8988T (cell line): ENCODE data around the gene CKM.
A peak's percentile ranks its signal among the peaks of the same experiment; 100 is the strongest.
"Not testable (repeated sequence)": the region's sequence is repeated elsewhere in the genome, so short reads cannot be mapped to it uniquely, and the experiment has no call there.

Experiments used
- DNase-seq: peaks from one replicate; pipeline ENCODE4 v3.0.0; 2011

Gene CKM

GRCh38 chr19:45348367-45349125 lies 25.9 kb upstream of the CKM start:
- DNase-seq: no peak

GRCh38 chr19:45347570-45348366 lies 25.1 kb upstream of the CKM start:
- no peak for DNase-seq

GRCh38 chr19:45346449-45346848 lies 23.8 kb upstream of the CKM start:
- DNase-seq: no peak

GRCh38 chr19:45345506-45345860 lies 22.8 kb upstream of the CKM start:
- DNase-seq: no peak

GRCh38 chr19:45344621-45345505 lies 22.2 kb upstream of the CKM start:
- no peak for DNase-seq

GRCh38 chr19:45342911-45343310 lies 20.2 kb upstream of the CKM start:
- DNase-seq: no peak

GRCh38 chr19:45340899-45341453 lies 18.3 kb upstream of the CKM start:
- no peak for DNase-seq

GRCh38 chr19:45340232-45340898 lies 17.7 kb upstream of the CKM start, which contains the start of gene KLC3:
Gene KLC3, plus strand, starts transcription at chr19:45340750. Its CDS starts 4,792 bp downstream, at chr19:45345542.
- peak; percentile 70 for DNase-seq

GRCh38 chr19:45339629-45340028 lies 17.0 kb upstream of the CKM start:
- no peak for DNase-seq

- DNase-seq: no peak
These were observed 14.1 kb upstream of the CKM start for GRCh38 chr19:45336696-45337251.

- DNase-seq: not testable (repeated sequence)
These were observed 12.2 kb upstream of the CKM start for GRCh38 chr19:45334881-45335280.

- DNase-seq: no peak
These were observed 11.1 kb upstream of the CKM start for GRCh38 chr19:45333609-45334303.

GRCh38 chr19:45331411-45331810 lies 8.7 kb upstream of the CKM start:
- no peak for DNase-seq

- no peak for DNase-seq
These were observed 4.9 kb upstream of the CKM start for GRCh38 chr19:45327404-45328143.

- DNase-seq: no peak
These were observed 1.8 kb upstream of the CKM start for GRCh38 chr19:45324349-45324907.

GRCh38 chr19:45323671-45324081 lies 1.0 kb upstream of the CKM start:
- DNase-seq: no peak

GRCh38 chr19:45322311-45322710 lies 364 bp downstream of the CKM start:
- DNase-seq: peak; percentile 11

GRCh38 chr19:45321848-45322247 lies 827 bp downstream of the CKM start:
- peak; percentile 21 for DNase-seq

- peak; percentile 8 for DNase-seq
These were observed 1.5 kb downstream of the CKM start for GRCh38 chr19:45320997-45321775.
